Activated naive CD8-positive, alpha-beta T cell (primary cell): ENCODE data around the gene KIF15.
"Not testable (repeated sequence)": the region's sequence is repeated elsewhere in the genome, so short reads cannot be mapped to it uniquely, and the experiment has no call there.

Source experiments
- H3K27ac Mint-ChIP-seq: one replicate; pipeline ENCODE4 v1.8.0; 2021; ENCODE audit warnings: mixed read lengths
- H3K27me3 Mint-ChIP-seq: one replicate; pipeline ENCODE4 v1.8.0; 2021; ENCODE audit warnings: mixed read lengths
- H3K36me3 Mint-ChIP-seq: one replicate; pipeline ENCODE4 v1.8.0; 2021; ENCODE audit warnings: mixed read lengths
- H3K4me1 Mint-ChIP-seq: one replicate; pipeline ENCODE4 v1.8.0; 2021; ENCODE audit warnings: low read depth, mixed read lengths
- H3K4me3 Mint-ChIP-seq: one replicate; pipeline ENCODE4 v1.8.0; 2021; ENCODE audit warnings: mild to moderate bottlenecking, mixed read lengths
- H3K9me3 Mint-ChIP-seq: one replicate; pipeline ENCODE4 v1.8.0; 2021; ENCODE audit warnings: low read depth, mixed read lengths

Gene KIF15

GRCh38 chr3:44848634-44849033 lies 87.0 kb downstream of the KIF15 start:
- H3K36me3 Mint-ChIP-seq: peaks cover 1% of the 10 kb centered on the region
- H3K4me1 Mint-ChIP-seq: no peaks in the 10 kb centered on the region
- no peak overlapping the region for H3K27ac Mint-ChIP-seq
- no peaks in the 10 kb centered on the region for H3K27me3 Mint-ChIP-seq
- no peak overlapping the region for H3K4me3 Mint-ChIP-seq
- H3K9me3 Mint-ChIP-seq: no peaks in the 10 kb centered on the region

GRCh38 chr3:44856663-44857062 lies 95.1 kb downstream of the KIF15 start:
- H3K27ac Mint-ChIP-seq, H3K9me3 Mint-ChIP-seq, H3K36me3 Mint-ChIP-seq, H3K4me3 Mint-ChIP-seq, H3K27me3 Mint-ChIP-seq, H3K4me1 Mint-ChIP-seq: not testable (repeated sequence)

GRCh38 chr3:44860117-44860516 lies 98.5 kb downstream of the KIF15 start:
- Mint-ChIP-seq H3K4me1 (peaks cover 31% of the 10 kb centered on the region), H3K27ac (no peak overlapping the region), H3K27me3 (no peaks in the 10 kb centered on the region), H3K9me3 (no peaks in the 10 kb centered on the region), H3K4me3 (peak overlapping the region; percentile 27), H3K36me3 (peaks cover 3% of the 10 kb centered on the region)

GRCh38 chr3:44861412-44862225 lies 100.0 kb downstream of the KIF15 start, which contains the start of gene TMEM42:
Gene TMEM42, plus strand, starts transcription at chr3:44861912. Its CDS starts 13 bp downstream, at chr3:44861925.
- Mint-ChIP-seq H3K27ac (peak within 1 kb of the TSS; percentile 91), H3K4me3 (peak within 1 kb of the TSS; percentile 90), H3K4me1 (peaks cover 43% of the 10 kb centered on the region), H3K36me3 (peaks cover 3% of the 10 kb centered on the region), H3K9me3 (no peaks in the 10 kb centered on the region), H3K27me3 (no peaks in the 10 kb centered on the region)

GRCh38 chr3:44862226-44862637 lies 100.6 kb downstream of the KIF15 start:
- Mint-ChIP-seq H3K9me3 (no peaks in the 10 kb centered on the region), H3K4me1 (peaks cover 50% of the 10 kb centered on the region), H3K36me3 (peaks cover 3% of the 10 kb centered on the region), H3K27me3 (no peaks in the 10 kb centered on the region), H3K27ac (peak overlapping the region; percentile 91), H3K4me3 (peak overlapping the region; percentile 88)

- Mint-ChIP-seq H3K4me1 (peaks cover 52% of the 10 kb centered on the region), H3K27me3 (no peaks in the 10 kb centered on the region), H3K27ac (peak overlapping the region; percentile 84), H3K36me3 (peaks cover 3% of the 10 kb centered on the region), H3K9me3 (no peaks in the 10 kb centered on the region), H3K4me3 (peak overlapping the region; percentile 72)
Observed at GRCh38 chr3:44865272-44866035, 103.9 kb downstream of the KIF15 start.

- H3K4me1 Mint-ChIP-seq: peaks cover 45% of the 10 kb centered on the region
- H3K9me3 Mint-ChIP-seq: no peaks in the 10 kb centered on the region
- no peak overlapping the region for H3K4me3 Mint-ChIP-seq
- H3K27ac Mint-ChIP-seq: peak overlapping the region; percentile 41
- H3K36me3 Mint-ChIP-seq: peaks cover 3% of the 10 kb centered on the region
- no peaks in the 10 kb centered on the region for H3K27me3 Mint-ChIP-seq
Observed at GRCh38 chr3:44867421-44868111, 106.0 kb downstream of the KIF15 start.

- H3K27ac Mint-ChIP-seq: no peak overlapping the region
- no peaks in the 10 kb centered on the region for H3K36me3 Mint-ChIP-seq
- no peak overlapping the region for H3K4me3 Mint-ChIP-seq
- H3K4me1 Mint-ChIP-seq: peaks cover 17% of the 10 kb centered on the region
- H3K27me3 Mint-ChIP-seq: no peaks in the 10 kb centered on the region
- no peaks in the 10 kb centered on the region for H3K9me3 Mint-ChIP-seq
Observed at GRCh38 chr3:44870375-44871061, 108.9 kb downstream of the KIF15 start.

- Mint-ChIP-seq H3K27ac (no peak within 1 kb of the TSS), H3K4me3 (no peak within 1 kb of the TSS), H3K27me3 (peaks cover 2% of the 10 kb centered on the region)
Observed at GRCh38 chr3:44874308-44874707, 112.7 kb downstream of the KIF15 start, which contains the start of gene TGM4. Gene TGM4, plus strand, starts transcription at chr3:44874608. Its CDS starts 71 bp downstream, at chr3:44874679.

GRCh38 chr3:44875596-44875995 lies 114.0 kb downstream of the KIF15 start:
- Mint-ChIP-seq H3K9me3 (no peaks in the 10 kb centered on the region), H3K36me3 (no peaks in the 10 kb centered on the region), H3K4me3 (no peak overlapping the region), H3K4me1 (no peaks in the 10 kb centered on the region), H3K27me3 (peaks cover 2% of the 10 kb centered on the region), H3K27ac (no peak overlapping the region)

More at GRCh38 chr3:44874308-44874707, 112.7 kb downstream of the KIF15 start, which contains the start of gene TGM4:
- no peaks in the 10 kb centered on the region for H3K9me3 Mint-ChIP-seq
- H3K36me3 Mint-ChIP-seq: no peaks in the 10 kb centered on the region
- H3K4me1 Mint-ChIP-seq: no peaks in the 10 kb centered on the region

- Mint-ChIP-seq H3K4me1 (no peaks in the 10 kb centered on the region), H3K4me3 (no peak overlapping the region), H3K27ac (no peak overlapping the region), H3K9me3 (no peaks in the 10 kb centered on the region), H3K27me3 (peaks cover 2% of the 10 kb centered on the region), H3K36me3 (no peaks in the 10 kb centered on the region)
Observed at GRCh38 chr3:44877333-44877732, 115.7 kb downstream of the KIF15 start.

- no peaks in the 10 kb centered on the region for H3K9me3 Mint-ChIP-seq
- no peaks in the 10 kb centered on the region for H3K4me1 Mint-ChIP-seq
- H3K4me3 Mint-ChIP-seq: no peak overlapping the region
- no peak overlapping the region for H3K27ac Mint-ChIP-seq
- H3K36me3 Mint-ChIP-seq: no peaks in the 10 kb centered on the region
- peaks cover 7% of the 10 kb centered on the region for H3K27me3 Mint-ChIP-seq
Observed at GRCh38 chr3:44880284-44880683, 118.7 kb downstream of the KIF15 start.

- Mint-ChIP-seq H3K9me3 (no peaks in the 10 kb centered on the region), H3K27ac (no peak overlapping the region), H3K4me1 (no peaks in the 10 kb centered on the region), H3K27me3 (peaks cover 9% of the 10 kb centered on the region), H3K4me3 (no peak overlapping the region), H3K36me3 (no peaks in the 10 kb centered on the region)
Observed at GRCh38 chr3:44883213-44883955, 121.8 kb downstream of the KIF15 start.

- H3K4me1 Mint-ChIP-seq: no peaks in the 10 kb centered on the region
- peaks cover 9% of the 10 kb centered on the region for H3K27me3 Mint-ChIP-seq
- H3K36me3 Mint-ChIP-seq: no peaks in the 10 kb centered on the region
- H3K9me3 Mint-ChIP-seq: no peaks in the 10 kb centered on the region
- H3K4me3 Mint-ChIP-seq: no peak overlapping the region
- no peak overlapping the region for H3K27ac Mint-ChIP-seq
Observed at GRCh38 chr3:44883999-44884431, 122.4 kb downstream of the KIF15 start.
